HCT116 (cell line): ENCODE data around the gene OR2AT4. TPM values are rescaled to one million over a fixed set of nuclear protein-coding genes. Genes with fewer than 3 reads are reported as not detected.
A peak's percentile ranks its signal among the peaks of the same experiment; 100 is the strongest.

Experiments used
- ATAC-seq: fragments of 200-7000 bp; cut with Tn5 transposase; 2 replicates; pipeline ENCODE4 v1.9.1; 2020; ENCODE audit warnings: mild to moderate bottlenecking, moderate library complexity
- BruUV-seq: library from RNA; stranded (reverse); fragments of 400-500 nt; replicated peaks from 2 replicates; lab custom pipeline; 2021; lab: Mats Ljungman, UMichigan
- CTCF ChIA-PET: fragments of 300-600 bp; sonication (Branson Sonifier 250); formaldehyde crosslinking; loops from one replicate; lab custom pipeline; 2021; ENCODE audit warnings: antibody characterized with exemption; lab: Charles Lee
- POLR2A ChIA-PET: fragments of 300-600, 350-600 bp; sonication (Branson Sonifier 250); formaldehyde crosslinking; loops from one replicate; lab custom pipeline; 2021; ENCODE audit warnings: antibody characterized with exemption; lab: Charles Lee
- RAD21 ChIA-PET, 2 experiments: fragments of 300-600 bp; sonication (Branson Sonifier 250); formaldehyde crosslinking; loops; one replicate each; lab custom pipeline; 2023; ENCODE audit warnings: low total read pairs in 2 of 2; ENCODE audit not compliant: uncharacterized antibody in 2 of 2, unreplicated experiment in 2 of 2, low non-redundant PET in 1 of 2; lab: Charles Lee
- DNase-seq: peaks from one replicate; pipeline ENCODE4 v3.0.0-alpha.2; 2010; ENCODE audit warnings: low read depth, low spot score
- H2AFZ ChIP-seq: fragments of 200-600 bp; shearing (Covaris generic), sonication (generic); 2 replicates; pipeline ENCODE4 v1.6.1; 2017; ENCODE audit warnings: low read depth, mixed run types, mixed read lengths, antibody characterized with exemption, low read length; ENCODE audit not compliant: poor library complexity, severe bottlenecking
- H3K27ac ChIP-seq: 2 replicates; pipeline ENCODE4 v1.5.1; 2012; ENCODE audit warnings: low read depth, low read length
- H3K27me3 ChIP-seq: fragments of 200-600 bp; sonication (generic); 2 replicates; pipeline ENCODE4 v1.6.1; 2016; ENCODE audit warnings: mixed run types, low read length, mixed read lengths; ENCODE audit not compliant: insufficient read depth
- H3K36me3 ChIP-seq, 2 experiments: fragments of 200-500 bp in 1 of 2; fragments of 200-600 bp in 1 of 2; sonication (Bioruptor generic) in 1 of 2; sonication (generic) in 1 of 2; 2 replicates each; pipeline versions ENCODE4 v1.5.1 to v1.6.1; 2014 to 2016; ENCODE audit warnings: low read length in 2 of 2, inconsistent platforms in 1 of 2, mixed read lengths in 1 of 2, mixed run types in 1 of 2; ENCODE audit not compliant: insufficient read depth in 2 of 2, control insufficient read depth in 1 of 2
- H3K4me1 ChIP-seq, 2 experiments: fragments of 200-600 bp in 1 of 2; sonication (generic) in 1 of 2; 2 replicates each; pipeline versions ENCODE4 v1.5.1 to v1.6.1; 2012 to 2017; ENCODE audit warnings: low read length in 2 of 2, inconsistent platforms in 1 of 2, mild to moderate bottlenecking in 1 of 2, mixed read lengths in 1 of 2, mixed run types in 1 of 2, moderate library complexity in 1 of 2; ENCODE audit not compliant: insufficient read depth in 2 of 2, control insufficient read depth in 1 of 2
- H3K4me2 ChIP-seq: fragments of 200-600 bp; sonication (generic); 2 replicates; pipeline ENCODE4 v1.6.1; 2017; ENCODE audit warnings: mixed run types, low read length, mixed read lengths
- H3K4me3 ChIP-seq, 2 experiments: fragments of 200-600 bp in 1 of 2; sonication (generic) in 1 of 2; replicated peaks in 1 of 2; 2 replicates each; pipeline ENCODE4 v1.5.1; 2011 to 2016; ENCODE audit warnings: low read length in 2 of 2, control low read depth in 1 of 2, low read depth in 1 of 2, mild to moderate bottlenecking in 1 of 2, mixed read lengths in 1 of 2, mixed run types in 1 of 2
- H3K79me2 ChIP-seq: fragments of 200-600 bp; sonication (generic); 2 replicates; pipeline ENCODE4 v1.6.1; 2017; ENCODE audit warnings: mild to moderate bottlenecking, mixed run types, low read length, moderate library complexity, mixed read lengths; ENCODE audit not compliant: insufficient read depth
- H3K9ac ChIP-seq: fragments of 200-600 bp; sonication (generic); 2 replicates; pipeline ENCODE4 v1.6.1; 2016; ENCODE audit warnings: low read length, mixed read lengths
- H3K9me2 ChIP-seq: fragments of 200-600 bp; sonication (generic), shearing (Covaris generic); 2 replicates; pipeline ENCODE4 v1.6.1; 2017; ENCODE audit warnings: mixed run types, mild to moderate bottlenecking, moderate library complexity; ENCODE audit not compliant: insufficient read depth
- H3K9me3 ChIP-seq, 2 experiments: fragments of 200-500 bp in 1 of 2; fragments of 200-600 bp in 1 of 2; sonication (Bioruptor generic) in 1 of 2; sonication (generic) in 1 of 2; 2 replicates each; pipeline ENCODE4 v1.6.1; 2014 to 2017; ENCODE audit warnings: low read length in 2 of 2, mixed read lengths in 2 of 2, inconsistent platforms in 1 of 2, low read depth in 1 of 2, mild to moderate bottlenecking in 1 of 2, mixed run types in 1 of 2, moderate library complexity in 1 of 2; ENCODE audit not compliant: control insufficient read depth in 1 of 2, insufficient read depth in 1 of 2
- H4K20me1 ChIP-seq: fragments of 200-600 bp; sonication (generic), shearing (Covaris generic); 2 replicates; pipeline ENCODE4 v1.6.1; 2017; ENCODE audit warnings: mixed run types, mild to moderate bottlenecking, moderate library complexity; ENCODE audit not compliant: insufficient read depth
- CBX3 ChIP-seq: IDR thresholded peaks from 2 replicates; pipeline ENCODE4 v1.6.1; 2012; ENCODE audit warnings: low read depth
- EZH2 ChIP-seq: fragments of 200-600 bp; sonication (generic); IDR thresholded peaks from 2 replicates; pipeline ENCODE4 v1.6.1; 2017; ENCODE audit warnings: antibody characterized with exemption, mixed run types
- EZH2phosphoT487 ChIP-seq: fragments of 200-600 bp; IDR thresholded peaks from 2 replicates; pipeline ENCODE4 v1.6.1; 2018; ENCODE audit warnings: antibody characterized with exemption, borderline replicate concordance
- FOSL1 ChIP-seq: IDR thresholded peaks from 2 replicates; pipeline ENCODE4 v1.6.1; 2012; ENCODE audit warnings: low read depth
- JUND ChIP-seq: IDR thresholded peaks from 2 replicates; pipeline ENCODE4 v1.6.1; 2012
- POLR2A ChIP-seq: IDR thresholded peaks from 2 replicates; pipeline ENCODE4 v1.7.0; 2011; ENCODE audit warnings: borderline replicate concordance; ENCODE audit not compliant: insufficient read depth, insufficient read length; ENCODE audit errors: extremely low read depth
- POLR2AphosphoS5 ChIP-seq: IDR thresholded peaks from 2 replicates; pipeline ENCODE4 v1.6.1; 2011; ENCODE audit warnings: mild to moderate bottlenecking, low read depth, low read length, moderate library complexity
- SIN3A ChIP-seq: IDR thresholded peaks from 2 replicates; pipeline ENCODE4 v1.6.1; 2012; ENCODE audit warnings: low read depth
- SP1 ChIP-seq: IDR thresholded peaks from 2 replicates; pipeline ENCODE4 v1.6.1; 2012; ENCODE audit warnings: low read depth
- SRF ChIP-seq: IDR thresholded peaks from 2 replicates; pipeline ENCODE4 v1.6.1; 2012; ENCODE audit warnings: low read depth
- TCF7L2 ChIP-seq: IDR thresholded peaks from 2 replicates; pipeline ENCODE4 v1.7.0; 2011; ENCODE audit warnings: borderline replicate concordance, inconsistent platforms; ENCODE audit not compliant: insufficient read depth, insufficient read length; ENCODE audit errors: extremely low read depth
- YY1 ChIP-seq: IDR thresholded peaks from 2 replicates; pipeline ENCODE4 v1.6.1; 2011; ENCODE audit warnings: low read length, low read depth, moderate library complexity, mild to moderate bottlenecking; ENCODE audit not compliant: insufficient replicate concordance; ENCODE audit errors: extremely low read depth
- ZFX ChIP-seq: fragments of 450-650 bp; IDR thresholded peaks from 2 replicates; pipeline ENCODE4 v1.6.1; 2017
- intact Hi-C: fragments of 100-400 bp; cut with micrococcal nuclease; formaldehyde crosslinking; loops from 2 replicates; pipeline ENCODE4 v1.10.0; 2022
- total RNA-seq: library from RNA; stranded (reverse); gene quantifications from one replicate; pipeline ENCODE4 v1.2.1, GENCODE V29; 2021; ENCODE audit not compliant: unreplicated experiment
- TF ChIP-seq, protein P1 (sequence below): IDR thresholded peaks from 2 replicates; pipeline ENCODE4 v1.6.1; 2012
- TF ChIP-seq, protein P2 (sequence below): IDR thresholded peaks from 2 replicates; pipeline ENCODE4 v1.6.1; 2012; ENCODE audit warnings: low read depth

Gene OR2AT4
- total RNA-seq, 1 experiment from 2014 or later, result not detected

DNA sequence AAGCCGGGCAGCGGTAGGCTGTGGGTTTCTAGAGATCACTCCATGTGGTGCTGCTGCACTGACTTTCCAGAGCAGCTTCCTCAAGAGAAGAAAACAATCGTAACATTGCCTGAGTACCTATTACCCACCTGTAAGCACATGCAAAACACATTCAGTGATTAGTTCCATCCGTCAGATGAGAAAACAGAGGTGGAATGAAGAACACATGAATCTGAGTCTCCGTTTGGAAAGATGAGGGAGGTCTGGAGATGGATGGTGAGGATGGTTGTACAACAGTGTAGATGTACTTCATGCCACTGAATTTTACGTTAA is 46.7 kb upstream of the OR2AT4 start:
- H4K20me1 ChIP-seq, result no peaks in the 10 kb centered on the region
- POLR2A ChIA-PET, result interaction anchor here (1.1 to 1.2 kb wide), 2 partner anchors 62 to 105 kb away, joined by 3 to 5 read pairs; no protein-coding TSS in a partner anchor
- CTCF ChIA-PET, result interaction anchor here (0.8 to 9.1 kb wide), 13 partner anchors 27 to 214 kb away, joined by 3 to 255 read pairs (median 6); partner anchors contain the start of gene TPBGL
- BruUV-seq, result no TSS peak
- peak overlapping the region; percentile 53 for H3K27ac ChIP-seq
- peak overlapping the region in 1 of 2 experiments; percentile 16; a peak in 1 of 4 replicates for H3K4me3 ChIP-seq
- no peaks in the 10 kb centered on the region for H3K27me3 ChIP-seq
- H3K9ac ChIP-seq, result peak overlapping the region; percentile 5; the same call in 1 of the 2 replicates
- 0 out of 2 replicates have a peak, but pooled peaks have one; percentile 5 for TF ChIP-seq SP1
- TF ChIP-seq EZH2, result no peak
- TF ChIP-seq, all 23 proteins: peak for 1
- Histone ChIP-seq H3K36me3 (no peaks in the 10 kb centered on the region), H3K9me2 (no peaks in the 10 kb centered on the region), H3K4me1 (peaks cover 10 to 28% of the 10 kb centered on the region in 2 experiments), H3K79me2 (no peaks in the 10 kb centered on the region), H3K9me3 (no peaks in the 10 kb centered on the region), H2AFZ (peak overlapping the region; percentile 36), H3K4me2 (peak overlapping the region; percentile 64)
- RAD21 ChIA-PET, result interaction anchor here (0.9 to 3.1 kb wide), 4 partner anchors 62 to 105 kb away, joined by 5 to 16 read pairs (median 7); no protein-coding TSS in a partner anchor
- DNase-seq (no peak), ATAC-seq (no peak)
- intact Hi-C loops, result no loop called here

DNA sequence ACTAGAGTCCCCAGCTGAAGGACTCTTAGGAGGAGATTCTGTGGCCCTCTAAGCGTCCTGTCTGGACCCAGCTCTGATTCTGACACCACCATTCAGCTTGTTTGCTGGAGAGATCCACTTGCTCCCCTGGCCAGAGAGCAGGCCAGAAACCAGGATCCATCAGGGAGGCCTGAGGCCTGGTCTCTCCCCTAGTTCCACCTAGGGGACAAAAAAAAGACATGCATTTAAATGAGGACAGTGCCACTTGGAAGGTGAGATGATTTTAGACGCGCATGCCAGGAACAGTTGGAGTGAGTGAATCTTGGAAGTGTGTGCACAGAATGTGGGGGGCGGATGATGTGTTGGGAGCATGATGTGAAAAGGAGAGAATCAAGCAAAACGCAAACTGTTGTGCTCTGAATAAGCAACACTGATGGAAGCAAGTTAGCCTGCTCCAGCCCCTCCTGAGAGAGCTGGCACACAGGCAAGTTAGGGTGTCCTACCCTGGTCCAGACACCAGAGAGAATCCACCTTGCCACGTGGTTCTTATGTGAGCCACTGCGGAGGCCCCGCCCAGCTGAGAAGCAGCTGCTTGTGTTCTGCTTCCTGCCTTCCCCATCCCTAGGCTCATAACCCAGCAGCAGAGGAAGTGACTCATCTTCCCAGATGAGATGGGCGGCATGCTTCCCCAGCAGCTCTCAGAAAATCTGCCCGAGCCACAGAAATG is 46.2 kb upstream of the OR2AT4 start:
- no peaks in the 10 kb centered on the region for H3K27me3 ChIP-seq
- POLR2A ChIA-PET, result interaction anchor here (1.1 to 1.2 kb wide), 2 partner anchors 62 to 106 kb away, joined by 3 to 5 read pairs; no protein-coding TSS in a partner anchor
- H3K79me2 ChIP-seq, result no peaks in the 10 kb centered on the region
- peak overlapping the region; percentile 5; the same call in 1 of the 2 replicates for H3K9ac ChIP-seq
- H3K27ac ChIP-seq, result peak overlapping the region; percentile 53
- H3K4me1 ChIP-seq, result peaks cover 10 to 28% of the 10 kb centered on the region in 2 experiments
- peak overlapping the region in 1 of 2 experiments; percentile 16; a peak in 1 of 4 replicates for H3K4me3 ChIP-seq
- intact Hi-C loops, result no loop called here
- H3K36me3 ChIP-seq, result no peaks in the 10 kb centered on the region
- no TSS peak for BruUV-seq
- peak overlapping the region; percentile 36 for H2AFZ ChIP-seq
- H3K9me2 ChIP-seq, result no peaks in the 10 kb centered on the region
- DNase-seq (peak; percentile 84), ATAC-seq (peak; percentile 86)
- no peaks in the 10 kb centered on the region for H4K20me1 ChIP-seq
- TF ChIP-seq, protein P1, sequence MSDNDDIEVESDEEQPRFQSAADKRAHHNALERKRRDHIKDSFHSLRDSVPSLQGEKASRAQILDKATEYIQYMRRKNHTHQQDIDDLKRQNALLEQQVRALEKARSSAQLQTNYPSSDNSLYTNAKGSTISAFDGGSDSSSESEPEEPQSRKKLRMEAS, result peak; percentile 95
- TF ChIP-seq EZH2phosphoT487 (no peak), SP1 (peak; percentile 72), EZH2 (no peak), YY1 (no peak), CBX3 (peak; percentile 86), FOSL1 (peak; percentile 84), ZFX (peak; percentile 63; the same call in 1 of the 2 replicates), SRF (no peak), JUND (peak; percentile 91), POLR2AphosphoS5 (peak; percentile 45; the same call in 1 of the 2 replicates), POLR2A (peak; percentile 46), SIN3A (0 out of 2 replicates have a peak, but pooled peaks have one; percentile 64), TCF7L2 (peak; percentile 20)
- TF ChIP-seq, protein P2, sequence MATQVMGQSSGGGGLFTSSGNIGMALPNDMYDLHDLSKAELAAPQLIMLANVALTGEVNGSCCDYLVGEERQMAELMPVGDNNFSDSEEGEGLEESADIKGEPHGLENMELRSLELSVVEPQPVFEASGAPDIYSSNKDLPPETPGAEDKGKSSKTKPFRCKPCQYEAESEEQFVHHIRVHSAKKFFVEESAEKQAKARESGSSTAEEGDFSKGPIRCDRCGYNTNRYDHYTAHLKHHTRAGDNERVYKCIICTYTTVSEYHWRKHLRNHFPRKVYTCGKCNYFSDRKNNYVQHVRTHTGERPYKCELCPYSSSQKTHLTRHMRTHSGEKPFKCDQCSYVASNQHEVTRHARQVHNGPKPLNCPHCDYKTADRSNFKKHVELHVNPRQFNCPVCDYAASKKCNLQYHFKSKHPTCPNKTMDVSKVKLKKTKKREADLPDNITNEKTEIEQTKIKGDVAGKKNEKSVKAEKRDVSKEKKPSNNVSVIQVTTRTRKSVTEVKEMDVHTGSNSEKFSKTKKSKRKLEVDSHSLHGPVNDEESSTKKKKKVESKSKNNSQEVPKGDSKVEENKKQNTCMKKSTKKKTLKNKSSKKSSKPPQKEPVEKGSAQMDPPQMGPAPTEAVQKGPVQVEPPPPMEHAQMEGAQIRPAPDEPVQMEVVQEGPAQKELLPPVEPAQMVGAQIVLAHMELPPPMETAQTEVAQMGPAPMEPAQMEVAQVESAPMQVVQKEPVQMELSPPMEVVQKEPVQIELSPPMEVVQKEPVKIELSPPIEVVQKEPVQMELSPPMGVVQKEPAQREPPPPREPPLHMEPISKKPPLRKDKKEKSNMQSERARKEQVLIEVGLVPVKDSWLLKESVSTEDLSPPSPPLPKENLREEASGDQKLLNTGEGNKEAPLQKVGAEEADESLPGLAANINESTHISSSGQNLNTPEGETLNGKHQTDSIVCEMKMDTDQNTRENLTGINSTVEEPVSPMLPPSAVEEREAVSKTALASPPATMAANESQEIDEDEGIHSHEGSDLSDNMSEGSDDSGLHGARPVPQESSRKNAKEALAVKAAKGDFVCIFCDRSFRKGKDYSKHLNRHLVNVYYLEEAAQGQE, result no peak
- RAD21 ChIA-PET, result interaction anchor here (0.9 to 3.1 kb wide), 5 partner anchors 62 to 120 kb away, joined by 3 to 16 read pairs (median 5); no protein-coding TSS in a partner anchor
- CTCF ChIA-PET, result interaction anchor here (0.8 to 9.1 kb wide), 14 partner anchors 27 to 213 kb away, joined by 3 to 255 read pairs (median 5); partner anchors contain the start of gene TPBGL
- no peaks in the 10 kb centered on the region for H3K9me3 ChIP-seq
- peak overlapping the region; percentile 64 for H3K4me2 ChIP-seq
